ENCODE results near the gene EFCAB6.

The EFCAB6 gene

DNA sequence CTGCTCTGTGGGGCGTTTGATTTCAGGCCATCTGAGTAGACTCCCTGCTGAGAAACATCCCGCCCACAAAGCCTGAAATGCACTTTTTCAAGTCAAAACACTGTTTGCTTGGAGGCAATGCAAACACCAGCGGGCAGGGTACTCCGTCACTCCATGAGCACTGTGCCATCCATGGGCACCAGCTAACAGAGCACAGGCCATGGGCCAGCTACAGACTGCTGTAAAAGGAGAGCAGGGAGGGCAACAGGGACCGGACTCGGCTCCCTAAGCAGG, 16.6 kb upstream of the EFCAB6 start:
- DNase-seq, result no peak

DNA sequence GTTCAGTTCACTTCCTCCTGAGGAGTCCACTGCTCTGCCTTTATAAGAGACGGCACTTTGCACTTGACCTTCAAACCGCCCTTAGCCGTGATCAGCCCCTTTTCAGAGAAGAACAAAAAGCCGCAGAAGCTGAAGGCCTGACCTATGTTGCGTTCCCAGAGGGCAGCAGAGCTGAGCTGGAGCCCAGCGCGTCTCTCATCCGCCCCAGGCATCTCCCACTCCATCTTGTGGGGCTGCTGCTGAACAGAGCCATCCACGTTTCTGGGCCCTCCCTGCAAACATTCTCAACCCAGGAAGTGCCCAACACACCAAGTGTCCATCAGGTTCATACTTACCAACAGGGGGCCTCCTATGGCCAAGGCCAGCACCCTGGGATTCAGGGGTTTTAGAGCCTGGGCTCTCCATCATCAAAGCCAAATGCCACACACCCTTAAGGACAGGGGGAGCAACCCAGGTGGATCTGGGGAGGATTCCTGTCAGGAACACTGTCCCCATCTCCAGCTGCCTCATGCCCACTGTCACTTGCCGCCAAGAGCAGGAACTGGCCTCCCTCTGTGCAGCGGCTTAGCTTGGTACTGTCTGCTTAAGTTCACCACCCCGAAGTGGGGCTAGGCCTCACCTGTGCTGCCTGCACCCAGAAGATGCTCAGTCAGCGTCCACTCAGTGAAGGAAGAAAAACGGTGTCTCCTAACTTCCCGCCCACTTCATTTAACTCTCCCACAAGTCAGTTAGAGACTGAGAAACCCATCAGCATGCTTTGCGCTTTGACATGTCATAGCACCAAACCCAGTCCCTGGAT, 16.0 kb upstream of the EFCAB6 start:
- DNase-seq, result no peak

DNA sequence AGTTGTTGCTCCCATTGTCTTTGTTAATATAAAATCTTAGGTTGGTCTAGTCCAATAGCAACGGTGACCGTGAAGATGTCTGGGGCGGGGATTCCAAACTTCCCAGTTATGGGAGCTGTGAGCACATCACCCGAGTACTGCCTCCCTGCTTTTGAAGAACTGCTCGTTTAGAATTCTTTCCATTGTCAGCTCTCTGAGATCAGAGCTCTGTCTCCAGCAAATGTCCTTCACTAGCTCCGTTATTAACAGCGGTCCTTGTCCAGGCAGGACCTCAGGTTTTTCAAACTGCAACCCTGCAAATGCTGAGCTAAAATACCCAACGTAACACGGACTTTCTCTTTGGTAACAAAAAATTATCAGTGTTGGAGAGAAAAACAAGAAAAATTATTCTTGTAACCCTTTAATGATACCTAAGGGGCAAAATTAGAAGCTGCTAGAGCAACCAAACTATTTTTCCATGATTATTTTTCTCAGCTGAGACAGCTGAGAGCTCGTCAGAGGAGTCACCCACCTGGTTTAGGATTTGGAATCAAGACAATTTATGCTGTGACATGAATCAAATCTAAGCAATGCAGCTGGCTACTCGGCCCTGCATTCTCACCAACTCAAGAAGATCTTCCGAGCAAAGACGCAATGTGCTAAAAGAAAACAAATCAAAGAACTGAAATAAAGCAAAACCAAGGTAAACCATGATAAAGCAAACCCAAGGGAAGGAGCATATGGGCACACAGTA, 15.1 kb upstream of the EFCAB6 start:
- no peak for DNase-seq

DNA sequence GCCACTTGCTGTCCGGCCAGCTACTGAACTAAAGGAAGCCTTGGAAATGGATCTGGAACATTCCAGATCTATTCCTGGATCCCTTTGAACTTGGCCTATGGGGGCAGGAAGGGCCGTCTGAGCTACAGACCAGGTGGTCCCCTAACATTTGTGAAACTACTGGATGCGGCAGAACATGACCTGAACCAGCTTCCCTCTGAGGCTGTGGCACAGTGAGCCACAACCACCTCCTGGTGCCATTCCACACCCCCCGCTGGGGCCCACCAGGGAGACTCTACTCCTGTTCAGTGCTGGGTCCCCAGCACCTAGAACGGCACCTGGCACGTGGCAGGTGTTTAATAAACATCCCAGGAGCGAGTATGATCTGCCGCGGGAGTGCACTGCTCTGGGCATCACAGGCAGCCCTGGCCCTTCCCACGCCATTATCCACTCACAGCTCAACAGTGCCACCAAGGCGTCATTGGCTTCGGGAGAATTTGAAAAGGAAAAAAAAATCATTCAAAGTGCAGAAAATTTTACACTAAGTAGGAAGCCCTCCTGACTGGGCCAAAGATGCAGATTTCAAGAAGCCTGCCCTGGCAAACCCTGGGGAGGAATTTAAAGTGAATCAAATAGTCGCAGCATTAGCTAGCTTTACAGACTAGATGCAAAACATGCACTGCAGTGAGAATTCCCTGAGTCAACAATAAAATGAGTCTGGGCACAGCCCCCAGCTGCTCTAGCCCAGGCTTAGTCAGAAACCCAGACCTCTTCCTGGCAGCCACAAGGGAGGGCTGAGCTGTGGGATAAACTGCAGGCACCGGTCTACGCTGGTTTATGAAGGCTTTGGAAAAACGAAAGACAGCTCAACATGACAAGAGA, 14.3 kb upstream of the EFCAB6 start:
- DNase-seq, result no peak

GRCh38 chr22:43825651-43826050, 13.5 kb upstream of the EFCAB6 start:
- no peak for DNase-seq

DNA sequence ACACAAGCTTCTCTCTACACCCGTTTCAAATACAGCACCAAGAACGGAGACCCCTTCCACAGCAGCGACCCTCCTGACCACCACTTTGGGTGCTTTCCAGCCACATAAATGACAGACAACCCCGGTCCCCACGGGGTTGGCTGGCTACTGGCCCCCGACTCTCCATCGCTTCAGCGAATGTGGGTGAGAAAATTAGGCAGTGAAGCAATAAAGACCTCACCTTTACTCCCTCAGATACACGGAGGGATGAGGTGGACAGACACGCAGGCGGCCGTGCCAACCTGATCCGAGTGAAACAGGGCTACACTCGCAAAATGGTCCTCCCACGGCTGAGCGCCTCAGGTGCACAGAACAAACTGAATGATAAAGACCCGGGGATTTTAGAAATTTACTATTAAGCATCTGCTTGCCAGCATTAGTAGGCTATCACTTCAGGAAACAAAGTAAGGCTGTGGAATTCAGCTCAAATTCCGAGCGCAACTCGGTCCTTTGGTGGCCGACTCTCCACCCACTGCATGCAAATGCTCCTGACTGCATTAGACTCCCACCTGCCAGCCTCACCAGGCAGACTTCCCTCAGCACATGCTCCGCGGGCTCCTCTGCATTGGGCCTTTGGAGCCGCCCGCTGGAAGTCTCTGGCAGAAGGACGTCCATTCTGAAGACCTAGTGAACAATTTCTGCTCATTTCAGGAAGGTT, 12.8 kb upstream of the EFCAB6 start:
- DNase-seq, result no peak

DNA sequence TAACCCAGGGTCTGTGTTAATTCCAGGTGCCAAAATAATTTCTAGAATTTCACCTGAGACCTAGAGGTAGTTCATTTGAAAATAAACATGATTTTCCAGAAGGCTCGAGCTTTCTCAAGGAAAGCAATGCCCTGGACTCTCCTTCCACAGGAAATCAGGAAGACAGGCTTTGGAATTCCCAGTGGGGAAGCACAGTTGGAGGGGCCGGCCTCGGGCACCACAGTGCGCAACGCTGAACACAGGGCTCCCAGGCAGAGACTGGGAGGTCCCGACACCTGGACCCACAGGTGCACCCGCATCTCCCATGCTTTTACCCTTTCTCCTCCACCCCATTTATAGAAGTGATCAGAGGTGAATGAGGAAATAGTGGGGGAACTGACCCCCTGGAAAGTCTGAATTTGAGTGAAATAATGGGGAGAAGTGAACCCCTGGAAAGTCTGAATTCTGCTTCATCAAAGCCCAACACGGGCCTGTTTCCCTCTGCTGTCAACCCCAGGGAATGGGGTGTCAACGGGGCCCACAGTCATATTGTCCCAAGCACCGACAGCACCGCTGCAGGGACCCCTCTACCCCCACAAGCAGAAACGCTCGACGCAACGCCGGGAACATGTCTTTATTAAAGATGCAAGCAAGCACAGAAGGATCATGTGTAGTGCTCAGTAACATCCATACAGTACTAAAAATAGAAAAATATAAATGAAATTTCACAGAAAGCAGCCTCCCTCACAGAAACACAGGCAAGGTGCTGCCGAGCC, 12.0 kb upstream of the EFCAB6 start:
- no peak for DNase-seq

DNA sequence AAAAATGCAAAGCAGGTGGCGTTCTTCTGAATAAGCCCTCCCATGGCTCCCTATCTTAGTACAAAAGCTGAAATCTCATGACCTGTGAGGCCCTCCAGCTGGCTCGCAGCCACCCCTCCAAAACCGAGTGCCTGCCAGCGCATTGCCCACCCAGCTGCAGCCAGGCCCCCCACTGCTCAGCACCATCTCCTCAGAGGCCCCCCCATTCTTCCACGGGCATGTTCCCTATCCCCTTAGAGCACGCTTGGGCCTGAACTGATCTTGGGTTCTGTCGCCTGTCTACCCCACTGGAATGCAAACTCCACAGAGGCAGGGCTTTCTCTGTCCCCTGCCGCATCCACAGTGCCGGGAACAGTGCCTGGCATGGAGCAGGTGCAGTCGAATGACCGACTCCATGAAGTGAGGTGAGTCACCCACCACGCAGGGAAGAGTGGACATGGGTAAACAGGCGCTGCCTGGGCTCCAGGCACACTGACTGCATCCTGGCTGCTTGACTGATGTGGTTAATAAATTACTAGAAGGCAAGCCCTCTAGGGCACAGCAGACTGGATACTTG, 11.3 kb upstream of the EFCAB6 start:
- no peak for DNase-seq

GRCh38 chr22:43821606-43822425, 9.7 kb upstream of the EFCAB6 start:
- no peak for DNase-seq

- no peak for DNase-seq
Measured at GRCh38 chr22:43820651-43821305, 8.7 kb upstream of the EFCAB6 start.

DNA sequence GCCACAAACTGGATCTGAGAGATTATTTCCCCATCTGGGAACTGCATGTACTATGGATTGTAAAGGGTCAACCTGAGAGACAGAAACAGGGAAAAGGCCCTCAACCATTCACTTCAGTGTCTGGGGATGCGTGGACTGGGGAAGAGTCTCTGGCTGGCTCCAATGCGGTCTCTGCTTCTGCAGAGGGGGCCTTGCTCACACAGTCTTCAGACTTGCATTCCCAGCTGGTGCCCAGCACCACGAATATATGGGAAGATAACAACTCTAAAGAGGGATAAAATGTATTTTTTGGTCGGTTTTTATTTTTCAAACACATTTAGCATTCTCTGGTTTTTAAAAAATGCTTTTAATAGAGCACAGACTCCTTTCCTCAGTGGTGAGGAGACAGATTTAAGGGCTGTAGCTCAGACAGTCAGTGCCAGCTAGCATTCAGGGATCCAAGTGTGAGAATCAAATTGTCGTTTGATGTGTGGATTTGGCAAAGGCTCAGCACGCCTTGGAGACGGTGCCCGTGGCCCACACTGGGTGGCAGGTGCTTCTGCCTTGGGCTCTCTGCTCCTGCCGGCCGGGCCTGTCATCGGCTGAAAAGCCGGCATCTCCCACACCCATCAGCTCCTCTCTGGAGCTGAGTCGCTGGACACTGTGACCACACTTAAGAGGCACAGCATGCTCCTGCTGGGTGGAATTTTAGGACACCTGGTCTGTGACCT, 8.0 kb upstream of the EFCAB6 start:
- DNase-seq, result no peak

GRCh38 chr22:43819421-43819921, 7.4 kb upstream of the EFCAB6 start:
- DNase-seq, result no peak

DNA sequence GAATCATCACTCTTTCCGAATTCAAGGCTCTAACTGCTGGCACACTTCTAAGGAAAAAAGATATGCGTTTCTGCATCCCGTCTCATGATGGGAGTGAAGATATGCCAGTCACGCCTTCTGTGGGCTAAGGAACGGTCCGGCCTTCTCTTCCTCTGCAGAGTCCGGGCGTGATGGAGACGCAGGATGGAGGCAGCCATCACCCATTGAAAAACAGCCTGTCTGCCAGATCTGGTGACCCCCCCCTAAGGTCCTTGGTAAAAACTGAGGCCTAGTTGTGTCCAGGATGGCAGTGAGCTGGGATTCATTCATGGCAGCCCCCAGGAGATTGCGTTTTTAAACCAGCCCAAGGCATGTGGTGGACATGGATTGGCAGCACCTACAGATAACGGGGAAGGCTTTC, 6.9 kb upstream of the EFCAB6 start:
- DNase-seq, result no peak

GRCh38 chr22:43817402-43817801, 5.3 kb upstream of the EFCAB6 start:
- DNase-seq, result no peak

GRCh38 chr22:43814264-43814663, 2.2 kb upstream of the EFCAB6 start:
- DNase-seq, result no peak

DNA sequence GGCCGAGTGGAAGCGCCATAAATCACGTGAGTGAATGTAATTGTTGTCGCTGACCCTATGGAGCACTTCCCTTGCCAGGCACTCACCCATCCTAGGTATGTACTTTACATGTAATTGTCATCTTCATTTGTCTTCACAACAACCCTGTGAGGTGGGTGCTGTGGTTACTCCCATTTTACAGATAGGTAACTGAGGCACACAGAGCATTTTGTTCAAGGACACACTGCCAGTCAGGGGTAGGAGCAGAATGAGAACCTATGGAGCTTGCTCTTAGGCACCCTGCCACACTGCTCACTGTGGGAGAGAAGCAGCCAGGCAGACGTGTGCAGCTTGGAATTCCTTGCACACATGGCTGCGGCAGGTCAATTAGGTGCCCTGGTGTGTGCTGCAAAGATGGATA, 785 bp upstream of the EFCAB6 start:
- DNase-seq, result no peak

GRCh38 chr22:43811777-43812148, 342 bp downstream of the EFCAB6 start:
- DNase-seq, result no peak

DNA sequence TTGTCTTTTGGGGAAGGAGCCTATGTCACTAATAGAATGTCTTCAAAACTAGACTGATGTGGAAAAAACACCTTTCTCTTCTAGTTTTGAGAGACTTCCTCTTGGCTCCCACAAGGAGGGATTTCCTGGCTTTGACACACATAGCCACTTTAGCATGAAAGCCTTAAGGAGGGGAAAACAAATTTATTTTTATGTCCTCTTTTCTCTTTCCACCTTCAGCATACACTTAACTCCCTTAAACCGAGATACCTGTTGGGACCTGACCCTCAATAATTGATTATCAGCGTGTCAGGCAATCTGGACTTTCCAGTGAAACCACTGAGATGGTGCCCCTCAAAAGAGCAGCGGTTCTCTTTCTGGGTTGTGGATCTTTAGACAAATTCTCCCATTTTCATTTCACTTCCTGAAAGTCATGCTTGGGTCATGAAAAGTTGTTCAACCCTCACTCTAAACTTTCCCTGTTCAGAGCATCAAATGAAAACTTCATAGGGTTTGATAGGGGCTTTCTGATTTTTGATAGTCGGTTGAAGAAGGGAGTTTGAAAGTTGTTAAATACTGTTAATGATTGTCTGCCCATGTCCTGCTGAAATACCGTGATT, 9.1 kb downstream of the EFCAB6 start:
- no peak for DNase-seq

- DNase-seq, result no peak
Measured at GRCh38 chr22:43800970-43801369, 11.1 kb downstream of the EFCAB6 start.

All from stimulated activated CD4-positive, alpha-beta T cell treated with anti-CD3 and anti-CD28 coated beads, Interleukin-4, amount 100 ng/mL, for 24 hours (primary cell).